Activated B cell treated with CpG ODN at 0.5 μM for 24 hours (primary cell): Measurements from ENCODE around the gene PCARE. TPM values are rescaled to one million over a fixed set of nuclear protein-coding genes. Genes with fewer than 3 reads are reported as not detected.

ENCODE experiments used
- ATAC-seq: fragments of 200-7000 bp; cut with Tn5 transposase; one replicate; pipeline ENCODE4 v1.10.0; 2021; ENCODE audit warnings: low read depth, mild to moderate bottlenecking, moderate library complexity
- CTCF ChIA-PET: fragments of 350-600 bp; sonication (Branson Sonifier 250); formaldehyde crosslinking; loops from one replicate; lab custom pipeline; 2021; ENCODE audit warnings: antibody characterized with exemption; lab: Charles Lee
- POLR2A ChIA-PET: fragments of 350-600 bp; sonication (Branson Sonifier 250); formaldehyde crosslinking; loops from one replicate; lab custom pipeline; 2021; ENCODE audit warnings: antibody characterized with exemption; lab: Charles Lee
- DNase-seq: peaks from one replicate; pipeline ENCODE4 v3.0.0; 2022
- H3K27ac Mint-ChIP-seq: one replicate; pipeline ENCODE4 v1.8.0; 2020; ENCODE audit warnings: mixed read lengths
- H3K27me3 Mint-ChIP-seq: one replicate; pipeline ENCODE4 v1.8.0; 2021; ENCODE audit warnings: mixed read lengths
- H3K36me3 Mint-ChIP-seq: one replicate; pipeline ENCODE4 v1.8.0; 2021; ENCODE audit warnings: low read depth, mixed read lengths
- H3K4me1 Mint-ChIP-seq: one replicate; pipeline ENCODE4 v1.8.0; 2021; ENCODE audit warnings: mixed read lengths
- H3K4me3 Mint-ChIP-seq: one replicate; pipeline ENCODE4 v1.8.0; 2020; ENCODE audit warnings: mild to moderate bottlenecking, mixed read lengths
- H3K9me3 Mint-ChIP-seq: one replicate; pipeline ENCODE4 v1.8.0; 2020; ENCODE audit warnings: mixed read lengths
- CTCF ChIP-seq: fragments of 200-600 bp; IDR thresholded peaks from one replicate; pipeline ENCODE4 v1.8.0; 2022; ENCODE audit warnings: antibody characterized with exemption, mild to moderate bottlenecking
- intact Hi-C: fragments of 100-400 bp; cut with micrococcal nuclease; formaldehyde crosslinking; loops from one replicate; pipeline ENCODE4 v1.15.1; 2024
- total RNA-seq: library from RNA; stranded (reverse); gene quantifications from 2 replicates; pipeline ENCODE4 v1.2.3, GENCODE V29; 2022

The PCARE gene
- total RNA-seq, 1 donor from 2014 or later, result not detected

GRCh38 chr2:29066997-29067605 lies 7.2 kb downstream of the PCARE start:
- CTCF ChIA-PET, result no interaction called here
- H3K4me1 Mint-ChIP-seq, result no peaks in the 10 kb centered on the region
- peaks cover 3% of the 10 kb centered on the region for H3K27me3 Mint-ChIP-seq
- H3K27ac Mint-ChIP-seq, result no peak overlapping the region
- TF ChIP-seq CTCF, result no peak
- no peaks in the 10 kb centered on the region for H3K36me3 Mint-ChIP-seq
- H3K9me3 Mint-ChIP-seq, result no peaks in the 10 kb centered on the region
- no peak for DNase-seq
- no peak for ATAC-seq
- no peak overlapping the region for H3K4me3 Mint-ChIP-seq
- POLR2A ChIA-PET, result no interaction called here
- intact Hi-C loops, result no loop called here

GRCh38 chr2:29066271-29066860 lies 8.0 kb downstream of the PCARE start:
- ChIA-PET CTCF (no interaction called here), POLR2A (no interaction called here)
- Mint-ChIP-seq H3K9me3 (no peaks in the 10 kb centered on the region), H3K4me1 (no peaks in the 10 kb centered on the region), H3K27me3 (peaks cover 3% of the 10 kb centered on the region), H3K27ac (no peak overlapping the region), H3K36me3 (no peaks in the 10 kb centered on the region), H3K4me3 (no peak overlapping the region)
- intact Hi-C loops, result no loop called here
- TF ChIP-seq CTCF, result no peak
- DNase-seq (no peak), ATAC-seq (no peak)

- TF ChIP-seq CTCF, result no peak
- Mint-ChIP-seq H3K27me3 (peaks cover 3% of the 10 kb centered on the region), H3K36me3 (no peaks in the 10 kb centered on the region), H3K9me3 (no peaks in the 10 kb centered on the region), H3K4me1 (no peaks in the 10 kb centered on the region), H3K4me3 (no peak overlapping the region), H3K27ac (no peak overlapping the region)
- ChIA-PET CTCF (no interaction called here), POLR2A (no interaction called here)
- intact Hi-C loops, result no loop called here
- DNase-seq (no peak), ATAC-seq (no peak)
These were observed 9.1 kb downstream of the PCARE start for GRCh38 chr2:29065068-29065811.

- no peak overlapping the region for H3K27ac Mint-ChIP-seq
- CTCF ChIA-PET, result no interaction called here
- no peak for ATAC-seq
- H3K36me3 Mint-ChIP-seq, result no peaks in the 10 kb centered on the region
- no peaks in the 10 kb centered on the region for H3K4me1 Mint-ChIP-seq
- POLR2A ChIA-PET, result no interaction called here
- H3K4me3 Mint-ChIP-seq, result no peak overlapping the region
- intact Hi-C loops, result no loop called here
- TF ChIP-seq CTCF, result no peak
- H3K27me3 Mint-ChIP-seq, result peaks cover 3% of the 10 kb centered on the region
- no peaks in the 10 kb centered on the region for H3K9me3 Mint-ChIP-seq
- DNase-seq, result no peak
These were observed 9.6 kb downstream of the PCARE start for GRCh38 chr2:29064746-29065067.

GRCh38 chr2:29064346-29064715 lies 10.0 kb downstream of the PCARE start:
- ATAC-seq, result no peak

More at GRCh38 chr2:29064346-29064715, 10.0 kb downstream of the PCARE start:
- ChIA-PET CTCF (no interaction called here), POLR2A (no interaction called here)
- no peak for TF ChIP-seq CTCF
- no peak overlapping the region for H3K4me3 Mint-ChIP-seq
- H3K4me1 Mint-ChIP-seq, result no peaks in the 10 kb centered on the region
- no peak overlapping the region for H3K27ac Mint-ChIP-seq
- peaks cover 3% of the 10 kb centered on the region for H3K27me3 Mint-ChIP-seq
- DNase-seq, result no peak
- H3K9me3 Mint-ChIP-seq, result no peaks in the 10 kb centered on the region
- H3K36me3 Mint-ChIP-seq, result no peaks in the 10 kb centered on the region
- intact Hi-C loops, result no loop called here
